Measurements from ENCODE around the gene TIMM23B.
"Not testable (repeated sequence)": the region's sequence is repeated elsewhere in the genome, so short reads cannot be mapped to it uniquely, and the experiment has no call there.

- not testable (repeated sequence) for TF ChIP-seq CTCF (conservative IDR thresholded peaks at IDR 0.05; ENCODE audit: low read length); EZH2phosphoT487 (IDR thresholded peaks at IDR 0.05; ENCODE audit: borderline replicate concordance, low read depth, low read length)
These were observed 41.9 kb upstream of the TIMM23B start for GRCh38 chr10:49899999-49900398.
